HepG2 (cell line): ENCODE results near the gene GNB3. TPM values are rescaled to one million over a fixed set of nuclear protein-coding genes. Genes with fewer than 3 reads are reported as not detected.

Experiments
- ATRX ChIP-seq: sonication (generic); formaldehyde crosslinking; IDR thresholded peaks from 2 replicates; pipeline ENCODE4 v1.4.0; 2020; ENCODE audit warnings: missing genetic modification reagents, borderline replicate concordance
- GATAD1 ChIP-seq: IDR thresholded peaks from 2 replicates; pipeline ENCODE4 v1.6.1; 2016; ENCODE audit warnings: missing genetic modification reagents, missing compliant biosample characterization
- HOXA3 ChIP-seq: sonication (generic); formaldehyde crosslinking; IDR thresholded peaks from 2 replicates; pipeline ENCODE4 v1.5.0; 2020; ENCODE audit warnings: missing genetic modification reagents
- ISL2 ChIP-seq: sonication (generic); formaldehyde crosslinking; IDR thresholded peaks from 2 replicates; pipeline ENCODE4 v1.5.0; 2020; ENCODE audit warnings: missing genetic modification reagents
- NRL ChIP-seq: sonication (generic); formaldehyde crosslinking; IDR thresholded peaks from 2 replicates; pipeline ENCODE4 v1.5.0; 2020; ENCODE audit warnings: missing genetic modification reagents, mild to moderate bottlenecking, moderate library complexity, borderline replicate concordance
- PAF1 ChIP-seq: IDR thresholded peaks from 2 replicates; pipeline ENCODE4 v1.6.1; 2016; ENCODE audit warnings: missing genetic modification reagents, missing compliant biosample characterization
- WIZ ChIP-seq: sonication (generic); formaldehyde crosslinking; IDR thresholded peaks from 2 replicates; pipeline ENCODE4 v1.5.1; 2020; ENCODE audit warnings: mild to moderate bottlenecking, missing genetic modification reagents
- polyA plus RNA-seq, 8 experiments: library from polyadenylated mRNA; depleted of rRNA in 3 of 8; stranded (reverse) in 7 of 8; unstranded in 1 of 8; fragments of >200 nt; fragmentation: Illumina TruSeq in 4 of 8; extraction: Trizol in 4 of 8; gene quantifications; 2 replicates each; pipeline versions ENCODE4 v1.2.1 to v1.2.3, GENCODE V29; 2011 to 2016; ENCODE audit warnings: low read depth in 4 of 8, missing spikeins in 1 of 8, mixed read lengths in 1 of 8; ENCODE audit not compliant: insufficient read depth in 1 of 8
- total RNA-seq, 5 experiments: library from RNA; depleted of rRNA; stranded (reverse); fragments of >200 nt; fragmentation: Illumina TruSeq; extraction: Trizol; gene quantifications; 2 replicates each; pipeline ENCODE4 v1.2.3, GENCODE V29; 2016; ENCODE audit warnings: low read depth in 1 of 5
- TF ChIP-seq, protein P1 (sequence below), 2 experiments: fragments of 450-650 bp in 1 of 2; sonication (generic) in 1 of 2; formaldehyde crosslinking in 1 of 2; IDR thresholded peaks; 2 replicates each; pipeline versions ENCODE4 v1.6.1 to v1.8.0; 2016 to 2022; ENCODE audit warnings: antibody characterized with exemption in 1 of 2, mild to moderate bottlenecking in 1 of 2, missing genetic modification reagents in 1 of 2
- TF ChIP-seq, protein P2 (sequence below), 2 experiments: sonication (generic) in 1 of 2; formaldehyde crosslinking in 1 of 2; IDR thresholded peaks; 2 replicates each; pipeline versions ENCODE4 v1.5.1 to v1.6.1; 2011 to 2020; ENCODE audit warnings: borderline replicate concordance in 1 of 2, low read depth in 1 of 2, low read length in 1 of 2, mild to moderate bottlenecking in 1 of 2, missing genetic modification reagents in 1 of 2, moderate library complexity in 1 of 2
- TF ChIP-seq, protein P3 (sequence below): sonication (generic); formaldehyde crosslinking; IDR thresholded peaks from 2 replicates; pipeline ENCODE4 v1.8.0; 2022; ENCODE audit warnings: missing genetic modification reagents, mild to moderate bottlenecking, inconsistent platforms, borderline replicate concordance
- TF ChIP-seq, protein P4 (sequence below): sonication (generic); formaldehyde crosslinking; IDR thresholded peaks from 2 replicates; pipeline ENCODE4 v1.5.0; 2020; ENCODE audit warnings: mild to moderate bottlenecking, missing genetic modification reagents

Gene GNB3
- total and polyA plus RNA-seq, 2 of the 13 experiments (the other 11 are each of a cell fraction or from before 2014, with no cell fraction given), result 1.3 to 3.6 TPM

DNA sequence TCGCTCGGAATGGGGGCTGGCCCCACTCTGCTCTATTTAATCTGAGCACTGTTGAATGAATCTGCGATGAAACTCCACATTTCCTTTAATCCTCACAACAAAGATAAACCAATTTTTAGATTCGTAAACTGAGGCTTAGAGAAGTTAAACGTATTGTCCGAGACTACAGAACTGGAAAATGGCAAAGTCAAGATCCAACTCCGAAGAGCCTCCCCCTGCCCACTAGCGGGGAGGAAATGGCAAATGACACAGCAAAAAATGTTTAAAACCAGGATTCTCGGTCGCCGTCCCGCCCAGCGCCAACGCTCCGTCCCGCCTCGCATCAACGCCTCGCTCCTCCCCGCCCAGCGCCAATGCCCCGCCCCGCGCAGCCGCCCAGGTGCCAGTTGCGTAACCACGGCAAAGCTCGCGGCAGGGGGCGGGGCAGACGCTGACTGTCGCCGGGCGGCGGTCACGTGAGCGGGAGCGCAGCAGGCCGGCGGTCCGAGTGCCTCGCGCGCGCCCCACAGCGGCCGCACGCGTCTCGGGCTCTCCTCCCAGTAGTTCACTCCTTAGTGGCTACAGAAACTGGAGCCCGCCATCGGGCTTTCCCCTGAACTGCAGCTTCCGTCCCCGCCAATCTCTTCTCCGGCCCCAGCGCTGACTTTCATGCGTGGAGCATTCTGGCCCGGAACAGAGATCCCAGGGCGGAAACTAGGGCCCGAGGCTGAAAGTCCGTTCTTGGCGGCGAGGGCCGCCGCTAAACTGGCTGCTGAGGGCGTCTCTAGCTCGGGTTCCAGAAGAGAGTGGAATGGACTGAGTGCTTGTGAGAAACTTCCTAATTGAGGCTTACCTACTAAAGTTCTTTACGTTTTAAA is 50.3 kb downstream of the GNB3 start (continued):
- TF ChIP-seq, protein P1, sequence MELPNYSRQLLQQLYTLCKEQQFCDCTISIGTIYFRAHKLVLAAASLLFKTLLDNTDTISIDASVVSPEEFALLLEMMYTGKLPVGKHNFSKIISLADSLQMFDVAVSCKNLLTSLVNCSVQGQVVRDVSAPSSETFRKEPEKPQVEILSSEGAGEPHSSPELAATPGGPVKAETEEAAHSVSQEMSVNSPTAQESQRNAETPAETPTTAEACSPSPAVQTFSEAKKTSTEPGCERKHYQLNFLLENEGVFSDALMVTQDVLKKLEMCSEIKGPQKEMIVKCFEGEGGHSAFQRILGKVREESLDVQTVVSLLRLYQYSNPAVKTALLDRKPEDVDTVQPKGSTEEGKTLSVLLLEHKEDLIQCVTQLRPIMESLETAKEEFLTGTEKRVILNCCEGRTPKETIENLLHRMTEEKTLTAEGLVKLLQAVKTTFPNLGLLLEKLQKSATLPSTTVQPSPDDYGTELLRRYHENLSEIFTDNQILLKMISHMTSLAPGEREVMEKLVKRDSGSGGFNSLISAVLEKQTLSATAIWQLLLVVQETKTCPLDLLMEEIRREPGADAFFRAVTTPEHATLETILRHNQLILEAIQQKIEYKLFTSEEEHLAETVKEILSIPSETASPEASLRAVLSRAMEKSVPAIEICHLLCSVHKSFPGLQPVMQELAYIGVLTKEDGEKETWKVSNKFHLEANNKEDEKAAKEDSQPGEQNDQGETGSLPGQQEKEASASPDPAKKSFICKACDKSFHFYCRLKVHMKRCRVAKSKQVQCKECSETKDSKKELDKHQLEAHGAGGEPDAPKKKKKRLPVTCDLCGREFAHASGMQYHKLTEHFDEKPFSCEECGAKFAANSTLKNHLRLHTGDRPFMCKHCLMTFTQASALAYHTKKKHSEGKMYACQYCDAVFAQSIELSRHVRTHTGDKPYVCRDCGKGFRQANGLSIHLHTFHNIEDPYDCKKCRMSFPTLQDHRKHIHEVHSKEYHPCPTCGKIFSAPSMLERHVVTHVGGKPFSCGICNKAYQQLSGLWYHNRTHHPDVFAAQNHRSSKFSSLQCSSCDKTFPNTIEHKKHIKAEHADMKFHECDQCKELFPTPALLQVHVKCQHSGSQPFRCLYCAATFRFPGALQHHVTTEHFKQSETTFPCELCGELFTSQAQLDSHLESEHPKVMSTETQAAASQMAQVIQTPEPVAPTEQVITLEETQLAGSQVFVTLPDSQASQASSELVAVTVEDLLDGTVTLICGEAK (IDR thresholded peaks at IDR 0.05), result no peak
- TF ChIP-seq, protein P1 (CRISPR knock-in tag; IDR thresholded peaks at IDR 0.05), result peak; percentile 27; the same call in 1 of the 2 replicates
- TF ChIP-seq GATAD1 (CRISPR knock-in tag) (peak; percentile 67), HOXA3 (CRISPR knock-in tag) (peak; percentile 96), ATRX (no peak), NRL (CRISPR knock-in tag) (peak; percentile 54; the same call in 1 of the 2 replicates), PAF1 (CRISPR knock-in tag) (no peak), WIZ (CRISPR knock-in tag) (no peak; the same call in 1 of the 2 replicates), ISL2 (0 out of 2 replicates have a peak, but pooled peaks have one; percentile 10)
- TF ChIP-seq, protein P2, sequence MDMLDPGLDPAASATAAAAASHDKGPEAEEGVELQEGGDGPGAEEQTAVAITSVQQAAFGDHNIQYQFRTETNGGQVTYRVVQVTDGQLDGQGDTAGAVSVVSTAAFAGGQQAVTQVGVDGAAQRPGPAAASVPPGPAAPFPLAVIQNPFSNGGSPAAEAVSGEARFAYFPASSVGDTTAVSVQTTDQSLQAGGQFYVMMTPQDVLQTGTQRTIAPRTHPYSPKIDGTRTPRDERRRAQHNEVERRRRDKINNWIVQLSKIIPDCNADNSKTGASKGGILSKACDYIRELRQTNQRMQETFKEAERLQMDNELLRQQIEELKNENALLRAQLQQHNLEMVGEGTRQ (IDR thresholded peaks at IDR 0.05; ENCODE audit: low read depth, low read length), result peak; percentile 90
- TF ChIP-seq, protein P2 (CRISPR knock-in tag; IDR thresholded peaks at IDR 0.05; ENCODE audit: borderline replicate concordance), result peak; percentile 79; the same call in 1 of the 2 replicates
- TF ChIP-seq, protein P3, sequence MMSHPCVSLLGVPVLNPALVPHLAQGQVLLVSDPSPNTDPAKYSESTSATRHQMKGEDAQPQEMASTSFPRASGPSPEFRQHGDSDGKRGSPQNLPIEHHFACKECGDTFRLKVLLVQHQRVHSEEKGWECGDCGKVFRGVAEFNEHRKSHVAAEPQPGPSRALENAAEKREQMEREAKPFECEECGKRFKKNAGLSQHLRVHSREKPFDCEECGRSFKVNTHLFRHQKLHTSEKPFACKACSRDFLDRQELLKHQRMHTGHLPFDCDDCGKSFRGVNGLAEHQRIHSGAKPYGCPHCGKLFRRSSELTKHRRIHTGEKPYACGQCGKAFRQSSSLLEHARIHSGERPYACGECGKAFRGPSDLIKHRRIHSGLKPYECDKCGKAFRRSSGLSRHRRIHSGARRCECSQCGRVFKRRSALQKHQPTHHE (CRISPR knock-in tag), result peak; percentile 63; the same call in 1 of the 2 replicates
- TF ChIP-seq, protein P4, sequence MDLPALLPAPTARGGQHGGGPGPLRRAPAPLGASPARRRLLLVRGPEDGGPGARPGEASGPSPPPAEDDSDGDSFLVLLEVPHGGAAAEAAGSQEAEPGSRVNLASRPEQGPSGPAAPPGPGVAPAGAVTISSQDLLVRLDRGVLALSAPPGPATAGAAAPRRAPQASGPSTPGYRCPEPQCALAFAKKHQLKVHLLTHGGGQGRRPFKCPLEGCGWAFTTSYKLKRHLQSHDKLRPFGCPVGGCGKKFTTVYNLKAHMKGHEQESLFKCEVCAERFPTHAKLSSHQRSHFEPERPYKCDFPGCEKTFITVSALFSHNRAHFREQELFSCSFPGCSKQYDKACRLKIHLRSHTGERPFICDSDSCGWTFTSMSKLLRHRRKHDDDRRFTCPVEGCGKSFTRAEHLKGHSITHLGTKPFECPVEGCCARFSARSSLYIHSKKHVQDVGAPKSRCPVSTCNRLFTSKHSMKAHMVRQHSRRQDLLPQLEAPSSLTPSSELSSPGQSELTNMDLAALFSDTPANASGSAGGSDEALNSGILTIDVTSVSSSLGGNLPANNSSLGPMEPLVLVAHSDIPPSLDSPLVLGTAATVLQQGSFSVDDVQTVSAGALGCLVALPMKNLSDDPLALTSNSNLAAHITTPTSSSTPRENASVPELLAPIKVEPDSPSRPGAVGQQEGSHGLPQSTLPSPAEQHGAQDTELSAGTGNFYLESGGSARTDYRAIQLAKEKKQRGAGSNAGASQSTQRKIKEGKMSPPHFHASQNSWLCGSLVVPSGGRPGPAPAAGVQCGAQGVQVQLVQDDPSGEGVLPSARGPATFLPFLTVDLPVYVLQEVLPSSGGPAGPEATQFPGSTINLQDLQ, result no peak
